Osteoblast (primary cell): ENCODE data around the gene SLC18A3. TPM values are rescaled to one million over a fixed set of nuclear protein-coding genes. Genes with fewer than 3 reads are reported as not detected.

Experiments used
- DNase-seq: peaks from one replicate; pipeline ENCODE4 v3.0.0; 2011; ENCODE audit warnings: low spot score, mixed read lengths; ENCODE audit not compliant: insufficient read length; ENCODE audit errors: missing footprints
- H2AFZ ChIP-seq: 2 replicates; pipeline ENCODE4 v1.6.0; 2011; ENCODE audit warnings: mild to moderate bottlenecking, low read length
- H3K27ac ChIP-seq: 2 replicates; pipeline ENCODE4 v1.5.1; 2011; ENCODE audit warnings: mild to moderate bottlenecking, low read depth, low read length, moderate library complexity
- H3K27me3 ChIP-seq: 2 replicates; pipeline ENCODE4 v1.6.0; 2012; ENCODE audit warnings: mild to moderate bottlenecking, control low read depth, inconsistent platforms, low read length, moderate library complexity; ENCODE audit not compliant: insufficient read depth
- H3K36me3 ChIP-seq: 2 replicates; pipeline ENCODE4 v1.5.1; 2011; ENCODE audit warnings: mild to moderate bottlenecking, low read length, control low read depth, moderate library complexity; ENCODE audit not compliant: insufficient read depth
- H3K4me1 ChIP-seq: 2 replicates; pipeline ENCODE4 v1.5.1; 2011; ENCODE audit warnings: mild to moderate bottlenecking, low read length, control low read depth, moderate library complexity; ENCODE audit not compliant: insufficient read depth
- H3K4me2 ChIP-seq: 2 replicates; pipeline ENCODE4 v1.6.0; 2011; ENCODE audit warnings: mild to moderate bottlenecking, low read length; ENCODE audit not compliant: insufficient read depth
- H3K4me3 ChIP-seq: fragments of 200-600 bp; sonication (generic); 3 replicates; pipeline ENCODE4 v1.5.1; 2012; ENCODE audit warnings: mild to moderate bottlenecking, low read length, inconsistent platforms; ENCODE audit not compliant: insufficient read depth
- H3K79me2 ChIP-seq: 2 replicates; pipeline ENCODE4 v1.6.0; 2012; ENCODE audit warnings: mild to moderate bottlenecking, low read length, control low read depth, inconsistent platforms; ENCODE audit not compliant: insufficient read depth
- H3K9me3 ChIP-seq: 2 replicates; pipeline ENCODE4 v1.5.1; 2011; ENCODE audit warnings: low read depth, low read length, control low read depth
- H4K20me1 ChIP-seq: 2 replicates; pipeline ENCODE4 v1.6.0; 2012; ENCODE audit warnings: mild to moderate bottlenecking, low read length, control low read depth; ENCODE audit not compliant: insufficient read depth
- total RNA-seq: library from RNA; depleted of rRNA; stranded (reverse); fragments of >200 nt; gene quantifications from 2 replicates; pipeline ENCODE4 v1.2.3, GENCODE V29; 2012
- TF ChIP-seq, protein P1 (sequence below): IDR thresholded peaks from 2 replicates; pipeline ENCODE4 v1.5.1; 2011; ENCODE audit warnings: mild to moderate bottlenecking, low read depth, low read length, moderate library complexity; ENCODE audit errors: extremely low read depth

The SLC18A3 gene
- total RNA-seq, 1 donor: not detected

GRCh38 chr10:49625411-49625810, 15.3 kb downstream of the SLC18A3 start:
- no peaks in the 10 kb centered on the region for H4K20me1 ChIP-seq
- H3K27me3 ChIP-seq: peaks cover 7% of the 10 kb centered on the region
- H2AFZ ChIP-seq: no peak overlapping the region
- H3K79me2 ChIP-seq: no peaks in the 10 kb centered on the region
- no peaks in the 10 kb centered on the region for H3K36me3 ChIP-seq
- H3K4me1 ChIP-seq: no peaks in the 10 kb centered on the region
- H3K9me3 ChIP-seq: no peaks in the 10 kb centered on the region
- no peak overlapping the region for H3K4me2 ChIP-seq
- TF ChIP-seq, protein P1, sequence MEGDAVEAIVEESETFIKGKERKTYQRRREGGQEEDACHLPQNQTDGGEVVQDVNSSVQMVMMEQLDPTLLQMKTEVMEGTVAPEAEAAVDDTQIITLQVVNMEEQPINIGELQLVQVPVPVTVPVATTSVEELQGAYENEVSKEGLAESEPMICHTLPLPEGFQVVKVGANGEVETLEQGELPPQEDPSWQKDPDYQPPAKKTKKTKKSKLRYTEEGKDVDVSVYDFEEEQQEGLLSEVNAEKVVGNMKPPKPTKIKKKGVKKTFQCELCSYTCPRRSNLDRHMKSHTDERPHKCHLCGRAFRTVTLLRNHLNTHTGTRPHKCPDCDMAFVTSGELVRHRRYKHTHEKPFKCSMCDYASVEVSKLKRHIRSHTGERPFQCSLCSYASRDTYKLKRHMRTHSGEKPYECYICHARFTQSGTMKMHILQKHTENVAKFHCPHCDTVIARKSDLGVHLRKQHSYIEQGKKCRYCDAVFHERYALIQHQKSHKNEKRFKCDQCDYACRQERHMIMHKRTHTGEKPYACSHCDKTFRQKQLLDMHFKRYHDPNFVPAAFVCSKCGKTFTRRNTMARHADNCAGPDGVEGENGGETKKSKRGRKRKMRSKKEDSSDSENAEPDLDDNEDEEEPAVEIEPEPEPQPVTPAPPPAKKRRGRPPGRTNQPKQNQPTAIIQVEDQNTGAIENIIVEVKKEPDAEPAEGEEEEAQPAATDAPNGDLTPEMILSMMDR: no peak
- H3K27ac ChIP-seq: no peak overlapping the region
- no peak overlapping the region for H3K4me3 ChIP-seq
- DNase-seq: peak; percentile 35

DNA sequence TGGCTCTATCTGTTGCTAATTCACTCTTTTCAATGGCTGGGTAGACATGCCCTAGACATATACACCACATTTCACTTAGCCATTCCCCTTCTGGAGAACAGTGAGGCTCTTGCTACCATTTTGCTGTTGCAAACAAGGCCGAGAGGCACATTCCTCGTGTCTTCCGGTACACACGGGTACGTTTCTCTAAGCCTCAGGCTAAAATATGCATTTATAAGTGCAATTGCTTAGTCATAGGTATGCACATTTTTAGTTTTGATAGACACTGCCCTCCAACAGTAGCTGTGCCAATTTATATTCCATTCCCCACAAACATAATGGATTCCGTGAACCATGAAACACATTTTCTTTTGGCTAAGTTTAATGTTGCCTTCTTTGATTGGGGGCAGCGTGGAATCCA, 16.9 kb downstream of the SLC18A3 start:
- TF ChIP-seq, protein P1: no peak
- H3K27me3 ChIP-seq: no peaks in the 10 kb centered on the region
- no peak overlapping the region for H3K27ac ChIP-seq

GRCh38 chr10:49627644-49628247, 17.6 kb downstream of the SLC18A3 start:
- Histone ChIP-seq H2AFZ (no peak overlapping the region), H3K27ac (no peak overlapping the region), H3K36me3 (no peaks in the 10 kb centered on the region), H3K4me2 (no peak overlapping the region), H3K9me3 (no peaks in the 10 kb centered on the region), H4K20me1 (no peaks in the 10 kb centered on the region), H3K4me1 (no peaks in the 10 kb centered on the region), H3K27me3 (no peaks in the 10 kb centered on the region), H3K79me2 (no peaks in the 10 kb centered on the region), H3K4me3 (no peak overlapping the region)
- peak; percentile 5 for DNase-seq
- TF ChIP-seq, protein P1: no peak

More for the DNA sequence above, 16.9 kb downstream of the SLC18A3 start:
- Histone ChIP-seq H3K9me3 (no peaks in the 10 kb centered on the region), H3K4me3 (no peak overlapping the region), H3K36me3 (no peaks in the 10 kb centered on the region), H3K79me2 (no peaks in the 10 kb centered on the region), H3K4me1 (no peaks in the 10 kb centered on the region), H2AFZ (no peak overlapping the region), H4K20me1 (no peaks in the 10 kb centered on the region), H3K4me2 (no peak overlapping the region)
- DNase-seq: peak; percentile 30

- H3K79me2 ChIP-seq: no peaks in the 10 kb centered on the region
- H3K4me1 ChIP-seq: no peaks in the 10 kb centered on the region
- no peaks in the 10 kb centered on the region for H3K36me3 ChIP-seq
- TF ChIP-seq, protein P1: no peak
- DNase-seq: peak; percentile 22
- no peaks in the 10 kb centered on the region for H3K9me3 ChIP-seq
- no peaks in the 10 kb centered on the region for H4K20me1 ChIP-seq
- no peak overlapping the region for H3K4me3 ChIP-seq
- no peak overlapping the region for H3K27ac ChIP-seq
- peaks cover under 1% of the 10 kb centered on the region for H3K27me3 ChIP-seq
- no peak overlapping the region for H3K4me2 ChIP-seq
- no peak overlapping the region for H2AFZ ChIP-seq
Measured at GRCh38 chr10:49628599-49628998, 18.5 kb downstream of the SLC18A3 start.
